Measurements from ENCODE around the gene METTL2A.
"Not testable (repeated sequence)": the region's sequence is repeated elsewhere in the genome, so short reads cannot be mapped to it uniquely, and the experiment has no call there.

- TF ChIP-seq CTCF (conservative IDR thresholded peaks at IDR 0.05 in 1 of 2, IDR thresholded peaks at IDR 0.05 in 1 of 2; ENCODE audit: low read depth in 1 of 2, low read length in 2 of 2); EZH2 (IDR thresholded peaks at IDR 0.05; ENCODE audit: low read length, missing control alignments): not testable (repeated sequence)
Observed at GRCh38 chr17:62465271-62465670, 41.6 kb downstream of the METTL2A start.
